GM21737 (cell line): ENCODE data around the gene GRB7.
A peak's percentile ranks its signal among the peaks of the same experiment; 100 is the strongest.
"Not testable (repeated sequence)": the region's sequence is repeated elsewhere in the genome, so short reads cannot be mapped to it uniquely, and the experiment has no call there.

Source experiments
- ATAC-seq: cut with Tn5 transposase; IDR thresholded peaks from one replicate; pipeline ENCODE4 v1.9.1; 2021; ENCODE audit warnings: mild to moderate bottlenecking, moderate library complexity; ENCODE audit not compliant: unreplicated experiment

Gene GRB7

GRCh38 chr17:39730095-39730921 is 7.4 kb upstream of the GRB7 start, which contains the start of gene MIEN1:
TSS of gene MIEN1 (minus strand) at chr17:39730532. CDS start at chr17:39730495, 37 bp downstream.
- peak; percentile 92 for ATAC-seq

GRCh38 chr17:39732586-39732985 is 5.2 kb upstream of the GRB7 start:
- no peak for ATAC-seq

- no peak for ATAC-seq
These were observed 1.9 kb upstream of the GRB7 start for GRCh38 chr17:39735882-39736281.

GRCh38 chr17:39736319-39737165 is 1.2 kb upstream of the GRB7 start:
- ATAC-seq = no peak

DNA sequence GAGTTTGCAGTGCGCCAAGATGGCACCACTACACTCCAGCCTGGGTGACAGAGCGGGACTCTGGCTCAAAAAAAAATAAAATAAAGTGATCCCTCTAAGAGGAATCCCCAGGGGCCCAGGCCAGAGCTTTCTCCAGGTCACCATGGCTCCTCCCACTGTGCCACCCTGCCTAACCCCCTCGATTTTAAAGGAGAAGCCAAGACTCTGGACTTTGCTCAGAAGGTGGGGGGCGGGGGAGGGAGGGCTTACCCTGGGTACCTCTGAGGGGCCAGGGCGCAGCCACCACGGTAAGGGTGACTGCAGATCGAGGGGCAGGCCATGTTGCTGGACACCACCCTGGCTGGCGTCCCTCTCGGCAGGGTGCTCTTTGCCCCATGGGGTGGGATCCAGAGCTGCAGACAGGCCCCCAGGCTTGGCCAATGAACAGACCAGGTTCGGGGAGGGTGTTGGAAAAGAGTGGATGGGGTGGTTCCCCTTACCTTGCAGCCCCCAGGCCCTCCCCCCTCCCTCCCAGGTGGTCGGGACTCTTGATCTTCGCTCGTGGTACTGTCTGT is 455 bp upstream of the GRB7 start:
- no peak for ATAC-seq

DNA sequence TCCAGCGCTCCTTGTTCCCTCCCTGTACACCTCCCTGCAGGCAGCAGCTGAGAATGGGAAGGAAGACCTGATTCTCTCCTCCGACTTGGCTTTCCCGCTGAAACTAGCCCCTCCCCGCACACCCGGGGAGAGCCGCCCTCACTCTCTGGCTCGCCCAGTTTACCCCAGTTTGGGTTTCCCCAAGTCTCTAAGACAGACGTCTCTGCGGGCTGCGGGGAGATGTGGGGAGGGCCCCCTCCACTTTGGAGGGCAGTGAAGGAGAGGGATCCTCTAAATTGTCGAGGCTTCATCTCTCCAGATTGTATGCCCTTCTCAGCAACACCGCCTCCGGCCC is 797 bp downstream of the GRB7 start:
- ATAC-seq = no peak

- ATAC-seq = no peak
These were observed 1.5 kb downstream of the GRB7 start for GRCh38 chr17:39738983-39739884.

DNA sequence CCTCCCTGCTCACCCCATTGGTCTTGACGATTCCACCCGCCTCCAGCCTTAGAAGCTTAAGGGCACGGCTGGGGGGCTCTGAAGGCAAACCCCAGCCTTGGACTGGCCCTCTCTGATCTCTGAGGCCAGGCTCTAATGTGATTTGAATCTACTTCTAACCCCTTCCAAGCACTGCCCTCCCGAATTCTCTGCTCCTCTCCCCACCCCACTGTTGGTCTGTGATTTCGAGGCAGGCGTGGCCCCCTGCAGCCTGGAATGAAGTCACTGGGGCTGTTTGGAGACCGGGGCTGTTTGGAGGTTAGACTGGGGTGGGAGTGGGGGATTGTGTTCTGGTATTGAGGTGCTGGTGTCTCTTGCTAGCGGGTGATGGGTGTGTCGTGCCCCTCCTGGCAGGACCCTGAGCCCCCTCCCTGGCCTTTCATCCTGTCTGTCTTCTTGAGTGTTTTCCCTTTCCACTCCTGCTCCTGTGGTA is 2.2 kb downstream of the GRB7 start:
- no peak for ATAC-seq

GRCh38 chr17:39740357-39741111 is 2.8 kb downstream of the GRB7 start:
- ATAC-seq = no peak

DNA sequence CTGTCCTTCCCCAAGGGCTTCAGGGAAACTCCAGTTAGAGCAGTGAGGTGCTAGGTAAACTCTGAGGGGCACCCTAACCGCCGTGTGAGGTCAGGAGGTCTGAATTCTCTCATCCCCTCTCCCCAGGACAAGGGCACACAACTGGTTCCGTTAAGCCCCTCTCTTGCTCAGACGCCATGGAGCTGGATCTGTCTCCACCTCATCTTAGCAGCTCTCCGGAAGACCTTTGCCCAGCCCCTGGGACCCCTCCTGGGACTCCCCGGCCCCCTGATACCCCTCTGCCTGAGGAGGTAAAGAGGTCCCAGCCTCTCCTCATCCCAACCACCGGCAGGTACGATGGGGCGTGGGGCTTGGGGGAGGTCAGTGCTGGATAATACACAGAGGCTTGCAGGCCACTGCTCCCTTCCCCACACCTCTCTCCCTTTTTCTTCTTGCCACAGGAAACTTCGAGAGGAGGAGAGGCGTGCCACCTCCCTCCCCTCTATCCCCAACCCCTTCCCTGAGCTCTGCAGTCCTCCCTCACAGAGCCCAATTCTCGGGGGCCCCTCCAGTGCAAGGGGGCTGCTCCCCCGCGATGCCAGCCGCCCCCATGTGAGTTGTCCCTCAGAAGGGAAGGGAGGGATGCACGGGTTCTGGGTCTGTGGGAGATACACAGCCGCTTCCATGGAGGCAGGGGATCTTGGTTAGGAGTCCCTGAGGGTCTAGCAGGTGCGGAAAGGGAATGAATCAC is 4.6 kb downstream of the GRB7 start:
- no peak for ATAC-seq

DNA sequence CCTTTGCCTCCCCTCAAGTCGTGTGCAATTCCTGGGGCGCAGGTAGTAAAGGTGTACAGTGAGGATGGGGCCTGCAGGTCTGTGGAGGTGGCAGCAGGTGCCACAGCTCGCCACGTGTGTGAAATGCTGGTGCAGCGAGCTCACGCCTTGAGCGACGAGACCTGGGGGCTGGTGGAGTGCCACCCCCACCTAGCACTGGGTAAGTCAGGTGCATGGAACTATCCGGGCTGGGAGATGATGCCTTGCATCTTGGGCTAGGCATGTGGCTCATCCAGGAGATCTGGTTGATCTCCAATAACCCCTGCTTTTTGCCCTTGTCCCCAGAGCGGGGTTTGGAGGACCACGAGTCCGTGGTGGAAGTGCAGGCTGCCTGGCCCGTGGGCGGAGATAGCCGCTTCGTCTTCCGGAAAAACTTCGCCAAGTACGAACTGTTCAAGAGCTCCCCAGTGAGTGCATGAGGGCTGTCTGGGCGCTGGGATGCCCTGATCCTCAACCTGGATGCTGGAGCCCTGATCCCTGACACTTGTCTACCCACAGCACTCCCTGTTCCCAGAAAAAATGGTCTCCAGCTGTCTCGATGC is 5.2 kb downstream of the GRB7 start:
- no peak for ATAC-seq

DNA sequence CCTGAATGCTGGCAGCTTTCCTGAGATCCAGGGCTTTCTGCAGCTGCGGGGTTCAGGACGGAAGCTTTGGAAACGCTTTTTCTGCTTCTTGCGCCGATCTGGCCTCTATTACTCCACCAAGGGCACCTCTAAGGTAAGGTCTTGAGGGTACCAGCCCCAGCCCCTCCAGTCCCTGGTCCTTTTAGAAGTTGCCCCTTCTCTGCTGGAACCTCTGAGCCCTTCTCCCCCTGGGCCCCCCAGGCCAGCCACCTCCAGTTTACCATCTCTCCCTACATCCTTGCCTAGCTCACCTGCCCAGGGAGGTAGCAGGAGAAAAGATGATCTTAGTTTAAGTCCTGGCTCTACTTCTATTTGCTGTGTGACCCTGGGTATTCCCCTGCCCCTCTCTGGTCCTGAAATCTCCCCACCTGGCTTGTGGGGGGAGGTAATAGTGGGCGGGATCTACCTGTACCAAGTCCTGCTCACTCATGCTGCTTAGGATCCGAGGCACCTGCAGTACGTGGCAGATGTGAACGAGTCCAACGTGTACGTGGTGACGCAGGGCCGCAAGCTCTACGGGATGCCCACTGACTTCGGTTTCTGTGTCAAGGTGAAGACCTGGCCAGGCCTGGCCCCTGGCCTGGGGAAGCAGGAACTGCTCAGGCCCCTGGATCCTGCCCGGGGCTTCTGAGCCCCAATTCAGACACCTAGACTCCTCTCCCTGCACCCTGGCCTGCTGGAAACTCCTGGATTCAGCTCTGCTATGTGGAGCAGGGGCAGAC is 6.5 kb downstream of the GRB7 start:
- no peak for ATAC-seq

DNA sequence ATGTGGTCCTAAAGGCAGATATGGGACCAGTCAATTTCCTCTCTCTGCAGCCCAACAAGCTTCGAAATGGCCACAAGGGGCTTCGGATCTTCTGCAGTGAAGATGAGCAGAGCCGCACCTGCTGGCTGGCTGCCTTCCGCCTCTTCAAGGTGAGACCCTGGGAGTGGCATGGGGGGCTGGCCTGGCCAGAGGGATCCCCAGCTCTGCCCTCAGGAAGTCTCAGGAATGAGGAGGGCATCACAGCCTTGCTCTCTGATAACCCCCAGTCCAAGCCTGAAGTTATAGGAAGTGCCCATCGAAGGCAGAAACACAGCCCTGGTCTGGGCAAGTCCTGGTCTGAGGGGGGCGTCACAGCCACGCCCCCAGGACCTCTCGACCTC is 7.1 kb downstream of the GRB7 start:
- no peak for ATAC-seq

DNA sequence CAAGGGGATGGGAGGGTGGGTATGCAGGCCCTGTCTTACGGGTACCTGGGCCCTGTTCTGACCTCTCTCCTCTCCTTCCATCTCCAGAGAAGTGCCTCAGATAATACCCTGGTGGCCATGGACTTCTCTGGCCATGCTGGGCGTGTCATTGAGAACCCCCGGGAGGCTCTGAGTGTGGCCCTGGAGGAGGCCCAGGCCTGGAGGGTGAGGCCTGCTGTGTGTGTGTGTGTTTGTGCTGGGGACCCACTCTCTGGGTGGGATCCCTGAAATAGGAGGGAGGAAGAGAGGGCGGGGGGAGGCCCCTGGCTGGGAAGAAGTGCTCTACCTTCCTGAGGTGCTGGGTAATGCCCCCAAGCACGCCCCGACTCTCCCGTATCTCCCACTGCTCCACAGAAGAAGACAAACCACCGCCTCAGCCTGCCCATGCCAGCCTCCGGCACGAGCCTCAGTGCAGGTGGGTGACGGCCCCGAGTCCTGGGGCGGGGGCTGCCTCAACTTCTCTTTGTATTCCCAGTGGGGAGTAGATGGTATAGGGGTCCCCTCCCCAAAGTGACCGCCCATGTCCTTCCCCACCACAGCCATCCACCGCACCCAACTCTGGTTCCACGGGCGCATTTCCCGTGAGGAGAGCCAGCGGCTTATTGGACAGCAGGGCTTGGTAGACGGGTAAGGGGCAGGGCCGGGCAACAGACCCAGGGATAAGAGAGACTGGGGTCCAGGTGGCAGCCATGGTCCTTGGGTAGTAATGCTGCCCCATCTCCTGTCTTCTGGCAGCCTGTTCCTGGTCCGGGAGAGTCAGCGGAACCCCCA is 7.8 kb downstream of the GRB7 start:
- no peak for ATAC-seq

- ATAC-seq = no peak
These were observed 8.4 kb downstream of the GRB7 start for GRCh38 chr17:39746145-39746461.

- ATAC-seq = no peak
These were observed 10.0 kb downstream of the GRB7 start for GRCh38 chr17:39747745-39748144.

GRCh38 chr17:39748444-39749034 is 10.8 kb downstream of the GRB7 start:
- not testable (repeated sequence) for ATAC-seq
